SIG-M5 treated with dmso at 0.1 percent for 504 hours (cell line): ENCODE results near the gene CYP24A1.

Source experiments
- DNase-seq: peaks from one replicate; lab custom pipeline; 2025; ENCODE audit not compliant: unreplicated experiment; lab: John Stamatoyannopoulos, UW

CYP24A1 gene

GRCh38 chr20:54116550-54117235, 57.1 kb downstream of the CYP24A1 start:
- no peak for DNase-seq

DNA sequence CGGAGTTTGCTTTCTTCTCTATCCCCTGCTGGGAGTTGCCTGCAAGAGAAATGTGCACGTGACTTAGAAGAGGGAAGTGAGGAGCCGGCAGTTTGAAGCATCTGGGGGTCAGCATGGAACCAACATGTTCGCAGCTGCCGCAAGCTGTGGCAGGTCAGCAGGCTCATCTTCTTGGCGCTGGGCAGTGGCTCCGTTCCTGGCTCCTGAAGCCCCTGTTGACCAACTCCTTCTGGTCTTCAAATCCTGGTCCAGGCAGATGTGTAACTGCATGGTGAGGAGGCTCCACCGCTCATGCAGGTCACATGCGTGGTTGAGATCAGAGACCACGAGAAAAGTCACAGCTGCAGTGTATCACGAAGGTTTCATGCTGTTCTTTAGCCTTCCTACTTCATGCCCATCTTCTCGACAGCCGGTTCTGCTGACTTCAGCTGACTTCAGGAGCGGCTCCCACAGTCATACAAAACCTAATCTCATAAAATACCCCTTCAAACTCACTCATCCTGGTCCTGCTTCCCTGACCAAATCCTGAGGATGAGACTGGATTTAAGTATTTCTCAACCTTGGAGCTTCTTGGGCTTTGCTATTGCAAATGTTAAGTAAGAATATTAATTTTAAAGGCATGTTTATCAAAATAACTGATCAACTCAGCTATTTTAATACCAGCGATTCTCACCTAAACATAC, 58.5 kb downstream of the CYP24A1 start:
- peak; percentile 85 for DNase-seq

DNA sequence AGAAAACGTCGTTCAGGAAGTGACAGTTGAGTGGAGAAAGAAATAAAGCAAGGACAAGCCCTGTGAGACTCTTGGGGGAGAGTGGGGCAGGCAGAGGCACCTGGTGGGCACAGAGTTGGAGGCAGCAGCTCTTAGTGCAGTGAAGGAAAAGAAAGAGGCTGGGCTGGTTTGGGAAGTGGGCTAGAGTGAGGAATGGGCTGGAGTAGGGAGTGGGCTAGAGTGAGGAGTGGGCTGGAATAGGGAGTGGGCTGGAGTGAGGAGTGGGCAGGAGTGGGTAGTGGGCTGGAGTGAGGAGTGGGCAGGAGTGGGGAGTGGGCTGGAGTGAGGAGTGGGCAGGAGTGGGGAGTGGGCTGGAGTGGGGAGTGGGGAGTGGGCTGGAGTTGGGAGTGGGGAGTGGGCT, 59.7 kb downstream of the CYP24A1 start:
- no peak for DNase-seq

DNA sequence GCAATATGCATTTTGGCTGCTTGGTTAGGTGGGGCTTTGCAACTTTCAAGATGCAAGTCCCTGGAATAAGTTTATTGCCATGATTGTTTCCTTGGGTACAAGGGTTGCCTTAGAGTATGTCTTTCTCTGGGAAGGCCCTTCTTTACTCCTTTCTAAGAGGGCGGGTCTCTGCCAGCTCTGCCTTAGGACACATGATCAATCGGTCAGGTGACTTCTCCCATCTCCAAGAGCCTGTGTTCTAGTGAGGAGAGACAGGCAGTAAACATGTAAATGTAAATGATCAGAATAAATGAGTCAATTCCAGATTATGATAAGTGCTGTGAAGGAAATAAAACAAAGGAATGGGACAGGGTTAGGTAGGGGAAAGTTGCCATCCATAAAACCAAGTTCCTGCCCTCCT, 60.2 kb downstream of the CYP24A1 start:
- DNase-seq: no peak

DNA sequence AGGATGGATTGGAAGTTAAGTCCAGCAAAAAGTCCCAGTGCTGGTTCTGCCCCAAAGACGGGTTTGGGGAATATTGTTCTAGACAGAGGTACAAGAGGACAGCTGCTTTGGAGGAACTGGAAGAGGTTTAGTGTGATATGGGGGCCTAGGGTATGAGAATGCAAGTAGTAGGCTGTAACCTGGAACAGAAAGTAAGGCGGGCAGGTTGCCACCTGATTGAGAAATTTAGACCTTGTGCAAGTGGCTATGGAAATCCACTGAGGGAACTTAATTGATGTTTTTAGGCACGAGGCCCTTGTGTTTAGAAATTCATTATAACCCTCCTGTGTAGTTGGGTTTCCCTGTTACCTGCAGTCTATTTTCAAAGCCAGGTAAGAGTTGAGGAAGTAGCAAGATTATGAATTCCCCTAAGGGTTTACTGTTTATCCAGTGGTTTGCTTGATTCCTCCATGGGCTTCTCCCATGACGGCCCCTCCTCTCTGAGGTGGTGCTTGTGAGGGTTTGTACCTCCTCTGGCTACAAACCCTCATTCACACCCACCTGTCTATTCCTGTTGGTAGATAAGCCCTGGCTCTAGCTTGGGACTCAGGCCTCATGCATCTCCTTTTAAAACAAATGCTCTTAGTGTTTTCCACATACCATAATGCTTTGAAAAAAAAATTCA, 61.4 kb downstream of the CYP24A1 start:
- no peak for DNase-seq

DNA sequence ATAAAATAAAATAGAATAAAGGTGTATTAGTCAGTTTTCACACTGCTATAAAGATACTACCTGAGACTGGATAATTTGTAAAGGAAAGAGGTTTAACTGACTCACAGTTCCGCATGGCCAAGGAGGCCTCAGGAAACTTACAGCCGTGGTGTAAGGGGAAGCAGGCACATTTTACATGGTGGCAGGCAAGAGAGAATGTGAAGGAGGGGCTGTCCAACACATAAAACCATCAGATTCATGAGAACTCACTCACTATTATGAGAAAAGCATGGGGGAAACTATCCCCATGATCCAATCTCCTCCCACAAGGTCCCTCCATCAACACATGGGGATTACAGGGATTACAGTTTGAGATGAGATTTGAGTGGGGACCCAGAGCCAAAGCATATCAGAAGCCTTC, 62.3 kb downstream of the CYP24A1 start:
- no peak for DNase-seq

DNA sequence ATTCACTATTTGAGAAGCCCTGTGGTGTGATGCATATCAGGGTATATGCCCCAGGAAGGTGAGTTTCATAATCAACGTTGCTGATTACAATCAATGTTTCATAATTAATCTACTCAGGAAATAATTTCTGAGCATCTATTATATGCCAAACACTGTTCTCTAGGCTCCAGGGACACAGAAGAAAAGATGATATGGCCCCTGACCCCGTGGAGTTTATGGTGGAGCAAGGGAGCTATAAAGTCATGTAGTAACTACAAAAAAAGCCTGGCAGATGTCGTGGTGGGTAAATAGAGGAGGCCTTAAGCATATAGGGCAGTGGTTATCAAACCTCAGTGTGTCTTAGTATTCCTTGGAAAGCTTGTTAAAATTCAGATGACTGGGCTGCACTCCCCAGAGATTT, 63.3 kb downstream of the CYP24A1 start:
- no peak for DNase-seq

GRCh38 chr20:54110041-54110440, 63.7 kb downstream of the CYP24A1 start:
- peak; percentile 57 for DNase-seq

- DNase-seq: no peak
These were observed 65.0 kb downstream of the CYP24A1 start for GRCh38 chr20:54108817-54109216.

GRCh38 chr20:54108326-54108642, 65.5 kb downstream of the CYP24A1 start:
- DNase-seq: peak; percentile 85

DNA sequence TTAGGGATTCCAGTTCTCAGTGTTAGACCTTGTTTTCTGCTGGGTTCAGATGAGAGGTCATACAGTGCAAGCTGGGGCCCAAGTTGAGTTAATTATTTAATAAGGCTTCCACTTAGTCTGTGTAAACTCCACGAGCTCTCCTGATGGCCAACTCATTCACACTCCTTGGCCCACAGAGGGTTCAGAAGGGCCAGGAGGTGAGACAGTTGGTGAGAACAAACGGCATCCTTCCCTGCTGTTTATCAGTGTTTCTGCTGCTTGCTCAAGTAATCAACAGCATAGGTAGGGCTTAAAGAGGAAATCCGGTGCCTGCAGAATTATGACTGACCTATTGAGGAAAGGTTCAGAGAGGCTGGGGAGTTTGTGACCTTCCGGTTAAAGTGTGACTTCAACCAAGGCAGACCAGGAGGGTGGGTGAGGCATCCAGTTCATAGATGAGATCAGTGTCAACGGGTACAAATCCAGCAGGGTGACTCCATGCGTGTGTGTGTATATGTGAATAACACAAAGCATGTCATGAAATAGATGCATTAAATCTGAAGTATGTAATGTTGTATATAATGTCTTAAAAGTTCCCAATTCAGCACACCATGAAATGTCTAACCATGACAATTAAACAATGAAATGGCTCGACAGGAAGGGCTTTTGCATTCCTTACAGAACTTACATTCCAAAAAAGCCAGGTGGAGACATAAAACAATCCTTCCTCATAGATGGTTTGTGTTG, 66.0 kb downstream of the CYP24A1 start:
- no peak for DNase-seq

- DNase-seq: no peak
These were observed 66.6 kb downstream of the CYP24A1 start for GRCh38 chr20:54107181-54107580.

DNA sequence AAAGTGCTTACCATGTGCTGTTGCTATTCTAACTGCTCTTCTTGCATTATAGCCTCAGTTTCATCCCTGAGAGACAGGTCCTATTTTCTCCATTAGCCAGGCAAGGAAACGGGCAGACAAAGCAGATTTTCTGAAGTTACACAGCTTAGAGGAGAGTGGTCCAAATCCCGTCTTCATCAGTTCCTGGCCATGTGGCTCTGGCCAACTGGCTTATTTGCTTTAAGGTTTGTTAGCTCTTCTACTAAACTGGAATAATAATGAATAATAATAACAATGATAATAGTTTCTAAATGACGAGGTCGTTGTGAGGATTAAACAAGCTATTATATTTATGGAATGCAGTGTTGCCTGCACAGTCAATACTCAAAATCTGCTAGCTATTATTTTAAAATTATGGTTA, 67.6 kb downstream of the CYP24A1 start:
- no peak for DNase-seq

- no peak for DNase-seq
These were observed 68.1 kb downstream of the CYP24A1 start for GRCh38 chr20:54105653-54106052.

DNA sequence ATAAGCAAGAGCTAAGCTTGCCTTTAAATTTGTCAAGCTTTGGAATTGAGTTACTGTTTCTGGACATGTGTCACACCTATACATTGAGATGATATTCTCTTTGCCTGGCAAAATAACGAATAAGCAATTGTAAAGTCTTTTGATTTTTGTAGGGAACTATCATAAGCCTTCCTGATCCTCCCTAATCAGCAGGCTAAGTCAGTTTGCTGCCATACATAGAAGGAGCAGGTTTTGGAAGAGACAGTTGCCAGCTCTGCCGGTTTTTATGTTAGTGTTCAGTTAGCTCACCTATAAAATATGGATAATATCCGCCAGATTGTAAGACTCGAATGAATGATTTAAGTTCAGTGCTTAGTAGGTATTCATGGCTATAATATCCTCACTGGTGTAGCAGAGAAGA, 69.0 kb downstream of the CYP24A1 start:
- no peak for DNase-seq

- DNase-seq: no peak
These were observed 69.8 kb downstream of the CYP24A1 start for GRCh38 chr20:54103762-54104600.
